GM23338 (cell line): ENCODE results near the gene CACNA1D. TPM values are rescaled to one million over a fixed set of nuclear protein-coding genes. Genes with fewer than 3 reads are reported as not detected.

Source experiments
- ATAC-seq: fragments of 200-7000 bp; cut with Tn5 transposase; 3 replicates; pipeline ENCODE4 v1.9.1; 2020
- DNase-seq: peaks from one replicate; pipeline ENCODE4 v3.0.0-alpha.2; 2015; ENCODE audit warnings: low spot score
- H2AFZ ChIP-seq: fragments of 200-600 bp; sonication (generic); 2 replicates; pipeline ENCODE4 v1.8.0; 2016; ENCODE audit warnings: antibody characterized with exemption, mild to moderate bottlenecking, moderate library complexity
- H3F3A ChIP-seq: fragments of 200-600 bp; sonication (generic); replicated peaks from 2 replicates; pipeline ENCODE4 v1.8.0; 2017; ENCODE audit warnings: antibody characterized with exemption, mixed run types, low read depth
- H3K27ac ChIP-seq: fragments of 200-600 bp; sonication (generic); 2 replicates; pipeline ENCODE4 v1.6.1; 2016; ENCODE audit warnings: low read depth
- H3K27me3 ChIP-seq: fragments of 200-600 bp; sonication (generic); 2 replicates; pipeline ENCODE4 v1.8.0; 2016; ENCODE audit warnings: mild to moderate bottlenecking, mixed run types, moderate library complexity; ENCODE audit not compliant: insufficient read depth
- H3K36me3 ChIP-seq: fragments of 200-600 bp; sonication (generic); 2 replicates; pipeline ENCODE4 v1.8.0; 2016; ENCODE audit warnings: mild to moderate bottlenecking; ENCODE audit not compliant: insufficient read depth
- H3K4me1 ChIP-seq: fragments of 200-600 bp; sonication (generic); 2 replicates; pipeline ENCODE4 v1.8.0; 2016; ENCODE audit warnings: mild to moderate bottlenecking, moderate library complexity; ENCODE audit not compliant: insufficient read depth
- H3K4me2 ChIP-seq: fragments of 200-600 bp; sonication (generic); 2 replicates; pipeline ENCODE4 v1.7.1; 2017; ENCODE audit warnings: mixed run types
- H3K4me3 ChIP-seq: fragments of 200-600 bp; sonication (generic); 2 replicates; pipeline ENCODE4 v1.6.1; 2016; ENCODE audit warnings: mixed run types
- H3K79me2 ChIP-seq: fragments of 200-600 bp; sonication (generic); replicated peaks from 2 replicates; pipeline ENCODE4 v1.8.0; 2017; ENCODE audit warnings: mild to moderate bottlenecking; ENCODE audit not compliant: insufficient read depth
- H3K9me2 ChIP-seq: fragments of 200-600 bp; sonication (generic); 2 replicates; pipeline ENCODE4 v1.8.0; 2017; ENCODE audit not compliant: insufficient read depth
- H4K20me1 ChIP-seq: fragments of 200-600 bp; sonication (generic); replicated peaks from 2 replicates; pipeline ENCODE4 v1.8.0; 2017; ENCODE audit warnings: mild to moderate bottlenecking; ENCODE audit not compliant: insufficient read depth
- H3K27ac Mint-ChIP-seq: 2 replicates; pipeline ENCODE4 v1.8.0; 2020; ENCODE audit warnings: inconsistent platforms, mild to moderate bottlenecking, moderate library complexity, mixed read lengths
- H3K27me3 Mint-ChIP-seq: 3 replicates; pipeline ENCODE4 v1.8.0; 2022; ENCODE audit warnings: low read depth, mild to moderate bottlenecking, moderate library complexity, mixed read lengths, inconsistent platforms; ENCODE audit not compliant: insufficient read depth, poor library complexity
- H3K36me3 Mint-ChIP-seq: 3 replicates; pipeline ENCODE4 v1.8.0; 2021; ENCODE audit warnings: low read depth, mild to moderate bottlenecking, inconsistent platforms, moderate library complexity, mixed read lengths
- H3K4me1 Mint-ChIP-seq: 3 replicates; pipeline ENCODE4 v1.8.0; 2020; ENCODE audit warnings: mild to moderate bottlenecking, inconsistent platforms, mixed read lengths
- H3K4me3 Mint-ChIP-seq: 3 replicates; pipeline ENCODE4 v1.8.0; 2021; ENCODE audit warnings: moderate library complexity, mild to moderate bottlenecking, inconsistent platforms, mixed read lengths
- H3K9me3 Mint-ChIP-seq: 3 replicates; pipeline ENCODE4 v1.8.0; 2020; ENCODE audit warnings: moderate library complexity, mild to moderate bottlenecking, inconsistent platforms, mixed read lengths
- JUNB ChIP-seq: IDR thresholded peaks from one replicate; pipeline ENCODE4 v1.6.1; 2016; ENCODE audit warnings: antibody characterized with exemption; ENCODE audit not compliant: unreplicated experiment
- NANOG ChIP-seq: IDR thresholded peaks from 2 replicates; pipeline ENCODE4 v1.6.1; 2016; ENCODE audit warnings: antibody characterized with exemption, borderline replicate concordance
- STAT1 ChIP-seq: IDR thresholded peaks from one replicate; pipeline ENCODE4 v1.6.1; 2016; ENCODE audit warnings: antibody characterized with exemption; ENCODE audit not compliant: unreplicated experiment
- ZNF331 ChIP-seq: fragments of 250-450 bp; sonication (Bioruptor Pico); IDR thresholded peaks from 2 replicates; pipeline ENCODE4 v1.5.0; 2020; ENCODE audit warnings: low read depth, mild to moderate bottlenecking, moderate library complexity
- polyA plus RNA-seq: library from polyadenylated mRNA; unstranded; fragments of >200 nt; fragmentation: Nextera tagmentation; extraction: Ambion mirVana; gene quantifications from 2 replicates; pipeline ENCODE4 v1.2.1, GENCODE V29; 2016
- total RNA-seq: library from RNA; depleted of rRNA; stranded (reverse); fragments of >200 nt; shearing (Covaris generic); gene quantifications from 2 replicates; pipeline ENCODE4 v1.2.3, GENCODE V29; 2014
- TF ChIP-seq, protein P1 (sequence below): IDR thresholded peaks from 2 replicates; pipeline ENCODE4 v1.6.1; 2016; ENCODE audit warnings: antibody characterized with exemption
- TF ChIP-seq, protein P2 (sequence below): fragments of 250-450 bp; sonication (Bioruptor Pico); IDR thresholded peaks from 2 replicates; pipeline ENCODE4 v1.5.0; 2020; ENCODE audit warnings: mild to moderate bottlenecking, moderate library complexity
- TF ChIP-seq, protein P3 (sequence below): IDR thresholded peaks from one replicate; pipeline ENCODE4 v1.6.1; 2018; ENCODE audit warnings: antibody characterized with exemption; ENCODE audit not compliant: unreplicated experiment

The CACNA1D gene
- total and polyA plus RNA-seq, 2 experiments from 2014 or later = 1.7 to 1.8 TPM

DNA sequence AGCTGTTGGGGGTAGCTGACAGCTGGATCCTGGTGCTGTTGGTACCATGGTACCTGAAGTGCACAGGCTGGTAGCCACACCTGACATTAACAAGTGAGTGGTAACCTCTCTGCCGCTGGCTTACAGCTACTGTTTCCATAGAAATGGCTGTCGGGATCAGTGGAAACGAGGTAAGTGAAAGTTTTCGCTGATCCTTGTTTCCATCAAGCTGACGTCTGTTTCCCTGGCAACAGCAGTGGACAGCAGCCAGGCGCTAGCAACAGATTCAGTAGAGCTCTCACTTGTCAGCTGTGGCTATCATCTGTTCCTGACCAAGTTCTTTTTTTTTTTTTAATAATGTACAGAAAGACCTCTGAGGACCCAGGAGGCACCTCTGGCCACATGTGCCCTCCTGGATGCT, 185.6 kb downstream of the CACNA1D start (continued):
- TF ChIP-seq, protein P1, sequence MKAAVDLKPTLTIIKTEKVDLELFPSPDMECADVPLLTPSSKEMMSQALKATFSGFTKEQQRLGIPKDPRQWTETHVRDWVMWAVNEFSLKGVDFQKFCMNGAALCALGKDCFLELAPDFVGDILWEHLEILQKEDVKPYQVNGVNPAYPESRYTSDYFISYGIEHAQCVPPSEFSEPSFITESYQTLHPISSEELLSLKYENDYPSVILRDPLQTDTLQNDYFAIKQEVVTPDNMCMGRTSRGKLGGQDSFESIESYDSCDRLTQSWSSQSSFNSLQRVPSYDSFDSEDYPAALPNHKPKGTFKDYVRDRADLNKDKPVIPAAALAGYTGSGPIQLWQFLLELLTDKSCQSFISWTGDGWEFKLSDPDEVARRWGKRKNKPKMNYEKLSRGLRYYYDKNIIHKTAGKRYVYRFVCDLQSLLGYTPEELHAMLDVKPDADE = no peak
- TF ChIP-seq JUNB (no peak), STAT1 (no peak), NANOG (no peak)
- TF ChIP-seq, protein P2, sequence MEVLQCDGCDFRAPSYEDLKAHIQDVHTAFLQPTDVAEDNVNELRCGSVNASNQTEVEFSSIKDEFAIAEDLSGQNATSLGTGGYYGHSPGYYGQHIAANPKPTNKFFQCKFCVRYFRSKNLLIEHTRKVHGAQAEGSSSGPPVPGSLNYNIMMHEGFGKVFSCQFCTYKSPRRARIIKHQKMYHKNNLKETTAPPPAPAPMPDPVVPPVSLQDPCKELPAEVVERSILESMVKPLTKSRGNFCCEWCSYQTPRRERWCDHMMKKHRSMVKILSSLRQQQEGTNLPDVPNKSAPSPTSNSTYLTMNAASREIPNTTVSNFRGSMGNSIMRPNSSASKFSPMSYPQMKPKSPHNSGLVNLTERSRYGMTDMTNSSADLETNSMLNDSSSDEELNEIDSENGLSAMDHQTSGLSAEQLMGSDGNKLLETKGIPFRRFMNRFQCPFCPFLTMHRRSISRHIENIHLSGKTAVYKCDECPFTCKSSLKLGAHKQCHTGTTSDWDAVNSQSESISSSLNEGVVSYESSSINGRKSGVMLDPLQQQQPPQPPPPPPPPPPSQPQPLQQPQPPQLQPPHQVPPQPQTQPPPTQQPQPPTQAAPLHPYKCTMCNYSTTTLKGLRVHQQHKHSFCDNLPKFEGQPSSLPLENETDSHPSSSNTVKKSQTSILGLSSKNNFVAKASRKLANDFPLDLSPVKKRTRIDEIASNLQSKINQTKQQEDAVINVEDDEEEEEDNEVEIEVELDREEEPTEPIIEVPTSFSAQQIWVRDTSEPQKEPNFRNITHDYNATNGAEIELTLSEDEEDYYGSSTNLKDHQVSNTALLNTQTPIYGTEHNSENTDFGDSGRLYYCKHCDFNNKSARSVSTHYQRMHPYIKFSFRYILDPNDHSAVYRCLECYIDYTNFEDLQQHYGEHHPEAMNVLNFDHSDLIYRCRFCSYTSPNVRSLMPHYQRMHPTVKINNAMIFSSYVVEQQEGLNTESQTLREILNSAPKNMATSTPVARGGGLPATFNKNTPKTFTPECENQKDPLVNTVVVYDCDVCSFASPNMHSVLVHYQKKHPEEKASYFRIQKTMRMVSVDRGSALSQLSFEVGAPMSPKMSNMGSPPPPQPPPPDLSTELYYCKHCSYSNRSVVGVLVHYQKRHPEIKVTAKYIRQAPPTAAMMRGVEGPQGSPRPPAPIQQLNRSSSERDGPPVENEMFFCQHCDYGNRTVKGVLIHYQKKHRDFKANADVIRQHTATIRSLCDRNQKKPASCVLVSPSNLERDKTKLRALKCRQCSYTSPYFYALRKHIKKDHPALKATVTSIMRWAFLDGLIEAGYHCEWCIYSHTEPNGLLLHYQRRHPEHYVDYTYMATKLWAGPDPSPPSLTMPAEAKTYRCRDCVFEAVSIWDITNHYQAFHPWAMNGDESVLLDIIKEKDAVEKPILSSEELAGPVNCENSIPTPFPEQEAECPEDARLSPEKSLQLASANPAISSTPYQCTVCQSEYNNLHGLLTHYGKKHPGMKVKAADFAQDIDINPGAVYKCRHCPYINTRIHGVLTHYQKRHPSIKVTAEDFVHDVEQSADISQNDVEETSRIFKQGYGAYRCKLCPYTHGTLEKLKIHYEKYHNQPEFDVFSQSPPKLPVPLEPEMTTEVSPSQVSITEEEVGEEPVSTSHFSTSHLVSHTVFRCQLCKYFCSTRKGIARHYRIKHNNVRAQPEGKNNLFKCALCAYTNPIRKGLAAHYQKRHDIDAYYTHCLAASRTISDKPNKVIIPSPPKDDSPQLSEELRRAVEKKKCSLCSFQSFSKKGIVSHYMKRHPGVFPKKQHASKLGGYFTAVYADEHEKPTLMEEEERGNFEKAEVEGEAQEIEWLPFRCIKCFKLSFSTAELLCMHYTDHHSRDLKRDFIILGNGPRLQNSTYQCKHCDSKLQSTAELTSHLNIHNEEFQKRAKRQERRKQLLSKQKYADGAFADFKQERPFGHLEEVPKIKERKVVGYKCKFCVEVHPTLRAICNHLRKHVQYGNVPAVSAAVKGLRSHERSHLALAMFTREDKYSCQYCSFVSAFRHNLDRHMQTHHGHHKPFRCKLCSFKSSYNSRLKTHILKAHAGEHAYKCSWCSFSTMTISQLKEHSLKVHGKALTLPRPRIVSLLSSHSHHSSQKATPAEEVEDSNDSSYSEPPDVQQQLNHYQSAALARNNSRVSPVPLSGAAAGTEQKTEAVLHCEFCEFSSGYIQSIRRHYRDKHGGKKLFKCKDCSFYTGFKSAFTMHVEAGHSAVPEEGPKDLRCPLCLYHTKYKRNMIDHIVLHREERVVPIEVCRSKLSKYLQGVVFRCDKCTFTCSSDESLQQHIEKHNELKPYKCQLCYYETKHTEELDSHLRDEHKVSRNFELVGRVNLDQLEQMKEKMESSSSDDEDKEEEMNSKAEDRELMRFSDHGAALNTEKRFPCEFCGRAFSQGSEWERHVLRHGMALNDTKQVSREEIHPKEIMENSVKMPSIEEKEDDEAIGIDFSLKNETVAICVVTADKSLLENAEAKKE = no peak

DNA sequence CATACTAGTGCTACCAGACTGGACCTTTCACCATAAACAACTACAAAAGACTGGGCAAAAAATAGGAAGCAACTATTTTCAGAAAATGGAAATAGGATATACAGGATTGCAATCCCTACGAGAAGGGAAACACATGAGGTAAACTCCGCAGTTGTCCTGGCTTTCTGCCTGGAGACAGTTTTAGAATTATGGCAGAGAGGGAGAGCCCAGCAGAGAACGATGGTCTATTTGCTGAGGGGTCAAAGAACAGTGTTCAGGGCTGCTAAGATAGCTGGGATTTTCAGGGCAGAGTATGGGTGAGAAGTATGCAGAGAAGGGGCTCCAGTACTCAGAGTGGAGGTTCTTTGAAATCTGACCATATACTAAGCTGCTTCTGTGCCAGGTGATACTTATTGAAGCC, 188.4 kb downstream of the CACNA1D start:
- no peaks in the 10 kb centered on the region for H3K36me3 Mint-ChIP-seq
- no peaks in the 10 kb centered on the region for H3K27me3 Mint-ChIP-seq
- no peaks in the 10 kb centered on the region for H3K4me1 Mint-ChIP-seq
- Histone ChIP-seq H3K27ac (no peak overlapping the region), H3K79me2 (no peaks in the 10 kb centered on the region), H3K4me3 (no peak overlapping the region), H3K27me3 (no peaks in the 10 kb centered on the region), H4K20me1 (no peaks in the 10 kb centered on the region), H3K4me1 (0 out of 2 replicates have a peak, but pooled peaks cover 3% of the 10 kb centered on the region), H3F3A (no peaks in the 10 kb centered on the region), H2AFZ (no peak overlapping the region), H3K9me2 (no peaks in the 10 kb centered on the region), H3K4me2 (no peak overlapping the region), H3K36me3 (no peaks in the 10 kb centered on the region)
- TF ChIP-seq, protein P3, sequence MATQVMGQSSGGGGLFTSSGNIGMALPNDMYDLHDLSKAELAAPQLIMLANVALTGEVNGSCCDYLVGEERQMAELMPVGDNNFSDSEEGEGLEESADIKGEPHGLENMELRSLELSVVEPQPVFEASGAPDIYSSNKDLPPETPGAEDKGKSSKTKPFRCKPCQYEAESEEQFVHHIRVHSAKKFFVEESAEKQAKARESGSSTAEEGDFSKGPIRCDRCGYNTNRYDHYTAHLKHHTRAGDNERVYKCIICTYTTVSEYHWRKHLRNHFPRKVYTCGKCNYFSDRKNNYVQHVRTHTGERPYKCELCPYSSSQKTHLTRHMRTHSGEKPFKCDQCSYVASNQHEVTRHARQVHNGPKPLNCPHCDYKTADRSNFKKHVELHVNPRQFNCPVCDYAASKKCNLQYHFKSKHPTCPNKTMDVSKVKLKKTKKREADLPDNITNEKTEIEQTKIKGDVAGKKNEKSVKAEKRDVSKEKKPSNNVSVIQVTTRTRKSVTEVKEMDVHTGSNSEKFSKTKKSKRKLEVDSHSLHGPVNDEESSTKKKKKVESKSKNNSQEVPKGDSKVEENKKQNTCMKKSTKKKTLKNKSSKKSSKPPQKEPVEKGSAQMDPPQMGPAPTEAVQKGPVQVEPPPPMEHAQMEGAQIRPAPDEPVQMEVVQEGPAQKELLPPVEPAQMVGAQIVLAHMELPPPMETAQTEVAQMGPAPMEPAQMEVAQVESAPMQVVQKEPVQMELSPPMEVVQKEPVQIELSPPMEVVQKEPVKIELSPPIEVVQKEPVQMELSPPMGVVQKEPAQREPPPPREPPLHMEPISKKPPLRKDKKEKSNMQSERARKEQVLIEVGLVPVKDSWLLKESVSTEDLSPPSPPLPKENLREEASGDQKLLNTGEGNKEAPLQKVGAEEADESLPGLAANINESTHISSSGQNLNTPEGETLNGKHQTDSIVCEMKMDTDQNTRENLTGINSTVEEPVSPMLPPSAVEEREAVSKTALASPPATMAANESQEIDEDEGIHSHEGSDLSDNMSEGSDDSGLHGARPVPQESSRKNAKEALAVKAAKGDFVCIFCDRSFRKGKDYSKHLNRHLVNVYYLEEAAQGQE = no peak
- TF ChIP-seq ZNF331 (CRISPR knock-in tag) = no peak
- no peaks in the 10 kb centered on the region for H3K9me3 Mint-ChIP-seq
- no peak overlapping the region for H3K4me3 Mint-ChIP-seq
- no peak overlapping the region for H3K27ac Mint-ChIP-seq
- DNase-seq = no peak
- no peak for ATAC-seq
